Endothelial cell of umbilical vein (primary cell): ENCODE measurements around the gene MSANTD7. TPM values are rescaled to one million over a fixed set of nuclear protein-coding genes. Genes with fewer than 3 reads are reported as not detected.

ENCODE experiments used
- BruUV-seq: library from RNA; stranded (reverse); fragments of 400-500 nt; replicated peaks from 2 replicates; lab custom pipeline; 2021; lab: Mats Ljungman, UMichigan
- CTCF ChIA-PET: fragments of 300-600, 350-600 bp; sonication (Branson Sonifier 250); formaldehyde crosslinking; loops from one replicate; lab custom pipeline; 2021; ENCODE audit warnings: antibody characterized with exemption, inconsistent platforms; lab: Charles Lee
- POLR2A ChIA-PET: fragments of 300-600, 350-600 bp; sonication (Branson Sonifier 250); formaldehyde crosslinking; loops from one replicate; lab custom pipeline; 2021; ENCODE audit warnings: antibody characterized with exemption, inconsistent platforms; lab: Charles Lee
- DNase-seq: peaks from one replicate; pipeline ENCODE4 v3.0.0-alpha.2; 2011; ENCODE audit warnings: low read depth, low spot score
- FAIRE-seq: peaks from 2 replicates; lab custom pipeline; 2011; peaks lifted over from hg19 to GRCh38; lab: Jason Lieb, UNC
- H2AFZ ChIP-seq: 2 replicates; pipeline ENCODE4 v1.6.0; 2012; ENCODE audit warnings: low read depth, low read length, control low read depth, inconsistent platforms
- H3K27ac ChIP-seq: 2 replicates; pipeline ENCODE4 v1.5.1; 2011; ENCODE audit warnings: low read depth, mild to moderate bottlenecking, control low read depth, low read length, moderate library complexity; ENCODE audit not compliant: insufficient read depth
- H3K27me3 ChIP-seq, 2 experiments: 2 replicates each; pipeline versions ENCODE4 v1.6.0 to v1.6.1; 2011; ENCODE audit warnings: low read length in 2 of 2, mixed read lengths in 1 of 2; ENCODE audit not compliant: control insufficient read depth in 2 of 2, insufficient read depth in 2 of 2
- H3K36me3 ChIP-seq, 2 experiments: 2 replicates in 1 of 2; 3 replicates in 1 of 2; pipeline ENCODE4 v1.5.1; 2011; ENCODE audit warnings: low read length in 2 of 2, mild to moderate bottlenecking in 1 of 2, moderate library complexity in 1 of 2; ENCODE audit not compliant: control insufficient read depth in 2 of 2, insufficient read depth in 2 of 2; ENCODE audit errors: extremely low read depth in 1 of 2
- H3K4me1 ChIP-seq: 3 replicates; pipeline ENCODE4 v1.5.1; 2011; ENCODE audit warnings: mild to moderate bottlenecking, low read length; ENCODE audit not compliant: control insufficient read depth, insufficient read depth; ENCODE audit errors: extremely low read depth
- H3K4me2 ChIP-seq: 2 replicates; pipeline ENCODE4 v1.6.1; 2011; ENCODE audit warnings: low read length, control low read depth, mixed read lengths; ENCODE audit not compliant: insufficient read depth
- H3K4me3 ChIP-seq, 3 experiments: fragments of 200-600 bp in 1 of 3; sonication (generic), shearing (Covaris generic) in 1 of 3; replicated peaks in 1 of 3; 2 replicates each; pipeline ENCODE4 v1.5.1; 2011 to 2016; ENCODE audit warnings: control low read depth in 3 of 3, low read length in 3 of 3, mild to moderate bottlenecking in 2 of 3, inconsistent platforms in 1 of 3, low read depth in 1 of 3, moderate library complexity in 1 of 3; ENCODE audit not compliant: insufficient read depth in 1 of 3
- H3K79me2 ChIP-seq: 2 replicates; pipeline ENCODE4 v1.6.0; 2012; ENCODE audit warnings: low read length, inconsistent platforms; ENCODE audit not compliant: control insufficient read depth, insufficient read depth
- H3K9ac ChIP-seq: replicated peaks from 2 replicates; pipeline ENCODE3; 2011; ENCODE audit warnings: low read length, control low read depth; ENCODE audit not compliant: insufficient read depth; ENCODE audit errors: extremely low read depth
- H3K9me1 ChIP-seq: replicated peaks from 3 replicates; pipeline ENCODE4 v1.6.0; 2011; ENCODE audit warnings: mild to moderate bottlenecking, low read length; ENCODE audit not compliant: control insufficient read depth, insufficient read depth; ENCODE audit errors: extremely low read depth
- H3K9me3 ChIP-seq: replicated peaks from 2 replicates; pipeline ENCODE4 v1.5.1; 2012; ENCODE audit warnings: low read length, inconsistent platforms; ENCODE audit not compliant: control insufficient read depth, insufficient read depth
- H4K20me1 ChIP-seq: replicated peaks from 2 replicates; pipeline ENCODE3; 2011; ENCODE audit warnings: mild to moderate bottlenecking, low read length; ENCODE audit not compliant: control insufficient read depth, insufficient read depth; ENCODE audit errors: extremely low read depth
- CTCF ChIP-seq, 2 donors: IDR thresholded peaks; 1 replicate in 1 of 2; 2 replicates in 1 of 2; pipeline ENCODE4 v1.5.1; 2011; ENCODE audit warnings: low read length in 2 of 2, mild to moderate bottlenecking in 2 of 2, moderate library complexity in 2 of 2, control low read depth in 1 of 2, inconsistent platforms in 1 of 2, low read depth in 1 of 2; ENCODE audit not compliant: insufficient read depth in 1 of 2; ENCODE audit errors: extremely low read depth in 1 of 2
- EZH2 ChIP-seq: IDR thresholded peaks from 2 replicates; pipeline ENCODE4 v1.6.1; 2012; ENCODE audit warnings: borderline replicate concordance, low read depth, mild to moderate bottlenecking, moderate library complexity, low read length, inconsistent platforms; ENCODE audit not compliant: severe bottlenecking
- FOS ChIP-seq: IDR thresholded peaks from 2 replicates; pipeline ENCODE4 v1.6.1; 2011; ENCODE audit warnings: mild to moderate bottlenecking, low read length, moderate library complexity, borderline replicate concordance; ENCODE audit not compliant: insufficient read depth
- GATA2 ChIP-seq: IDR thresholded peaks from 2 replicates; pipeline ENCODE4 v1.7.0; 2011; ENCODE audit warnings: low read depth, mild to moderate bottlenecking, moderate library complexity, mixed read lengths, low read length; ENCODE audit not compliant: insufficient read length, insufficient read depth
- JUN ChIP-seq: IDR thresholded peaks from 2 replicates; pipeline ENCODE4 v1.6.1; 2011; ENCODE audit warnings: borderline replicate concordance, low read depth; ENCODE audit not compliant: insufficient read length, insufficient read depth
- MYC ChIP-seq: IDR thresholded peaks from one replicate; pipeline ENCODE4 v1.6.1; 2011; ENCODE audit warnings: mild to moderate bottlenecking, low read depth, low read length
- POLR2A ChIP-seq: IDR thresholded peaks from 2 replicates; pipeline ENCODE4 v1.6.1; 2012; ENCODE audit warnings: low read depth, mild to moderate bottlenecking, control low read depth, low read length
- POLR2AphosphoS5 ChIP-seq: IDR thresholded peaks from 2 replicates; pipeline ENCODE4 v1.6.1; 2012; ENCODE audit warnings: low read depth, mild to moderate bottlenecking, control low read depth, low read length, moderate library complexity; ENCODE audit not compliant: insufficient read depth
- dilution Hi-C: fragments of 300-500 bp; cut with MboI; formaldehyde crosslinking; loops from one replicate; pipeline ENCODE4 v1.15.0; 2019; ENCODE audit warnings: low sequenced_read_pairs; ENCODE audit not compliant: extremely low pct_ligation_motif_present
- intact Hi-C: fragments of 100-400 bp; cut with micrococcal nuclease; formaldehyde crosslinking; loops from one replicate; pipeline ENCODE4 v1.10.0; 2022
- polyA plus RNA-seq, 4 experiments: library from polyadenylated mRNA; depleted of rRNA in 3 of 4; stranded (reverse) in 3 of 4; unstranded in 1 of 4; fragments of >200 nt; gene quantifications; 2 replicates each; pipeline versions ENCODE4 v1.2.1 to v1.2.3, GENCODE V29; 2011 to 2012; ENCODE audit warnings: missing spikeins in 1 of 4
- total RNA-seq: library from RNA; stranded (reverse); gene quantifications from 2 replicates; pipeline ENCODE4 v1.2.3, GENCODE V29; 2021

The MSANTD7 gene
- total and polyA plus RNA-seq, 2 donors (not counting 3 experiments of a cell fraction or from before 2014, with no cell fraction given), result 4.8 to 13.1 TPM

GRCh38 chr10:14875941-14876340, 37.8 kb downstream of the MSANTD7 start:
- TF ChIP-seq GATA2 (no peak), EZH2 (no peak), POLR2AphosphoS5 (no peak)
- Histone ChIP-seq H3K9me1 (no peaks in the 10 kb centered on the region), H3K4me3 (no peak overlapping the region), H3K4me2 (no peak overlapping the region), H3K27ac (no peak overlapping the region), H3K4me1 (peaks cover 20% of the 10 kb centered on the region), H4K20me1 (no peaks in the 10 kb centered on the region), H3K9me3 (no peaks in the 10 kb centered on the region), H3K79me2 (peaks cover 34% of the 10 kb centered on the region), H3K27me3 (no peaks in the 10 kb centered on the region), H2AFZ (no peak overlapping the region), H3K36me3 (no peaks in the 10 kb centered on the region), H3K9ac (no peak overlapping the region)
- no peak for DNase-seq
- intact Hi-C loops (loop anchor here (10.0 kb wide), 1 partner anchor 209 kb away; the partner anchor contains the start of gene ACBD7), dilution Hi-C loops (no loop called here)
- no peak for FAIRE-seq
- BruUV-seq, result no TSS peak
- ChIA-PET CTCF (no interaction called here), POLR2A (no interaction called here)

DNA sequence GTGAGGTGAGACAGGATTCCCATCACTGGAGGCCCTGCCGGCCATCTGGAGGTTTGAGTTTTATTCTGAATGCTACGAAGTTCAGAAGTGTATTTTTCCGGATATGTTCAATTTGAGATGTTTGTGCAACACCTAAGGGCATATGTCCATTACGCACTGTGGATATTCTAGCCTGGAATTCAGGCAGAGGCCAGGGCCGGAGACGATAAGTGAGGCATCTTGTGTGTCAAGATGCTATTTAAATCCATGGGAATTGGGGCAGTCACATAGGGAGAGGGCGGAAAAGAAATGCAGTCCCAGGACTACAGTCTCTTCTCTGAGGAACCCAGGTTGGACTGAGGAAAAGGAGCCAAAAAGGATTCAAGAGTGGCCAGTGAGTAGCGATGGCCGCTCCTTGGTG, 38.7 kb downstream of the MSANTD7 start:
- Histone ChIP-seq H3K9ac (no peak overlapping the region), H3K4me1 (peaks cover 20% of the 10 kb centered on the region), H2AFZ (no peak overlapping the region), H3K27ac (no peak overlapping the region), H3K79me2 (peaks cover 42% of the 10 kb centered on the region), H3K4me2 (peak overlapping the region; percentile 91), H3K9me3 (no peaks in the 10 kb centered on the region), H3K4me3 (peak overlapping the region in 1 of 3 experiments; percentile 83), H3K9me1 (no peaks in the 10 kb centered on the region), H4K20me1 (no peaks in the 10 kb centered on the region), H3K27me3 (no peaks in the 10 kb centered on the region), H3K36me3 (no peaks in the 10 kb centered on the region)
- no peak for FAIRE-seq
- no peak for DNase-seq
- BruUV-seq, result no TSS peak
- intact Hi-C loops (loop anchor here (10.0 kb wide), 1 partner anchor 208 kb away; the partner anchor contains the start of gene ACBD7), dilution Hi-C loops (no loop called here)
- POLR2A ChIA-PET, result no interaction called here
- CTCF ChIA-PET, result interaction anchor here (1.4 kb wide), 1 partner anchor 289 kb away, joined by 4 read pairs; no protein-coding TSS in a partner anchor
- TF ChIP-seq JUN (no peak), FOS (no peak), EZH2 (no peak), MYC (no peak), POLR2AphosphoS5 (no peak), POLR2A (no peak), GATA2 (no peak), CTCF (IDR thresholded peaks at IDR 0.05; ENCODE audit: extremely low read depth in 1 of 2, insufficient read depth in 1 of 2, low read depth in 1 of 2, low read length in 2 of 2) (no peak)
